OCI-LY3 (cell line): ENCODE measurements around the gene MISP.

Source experiments
- H2AFZ ChIP-seq: fragments of 200-600, 300-600 bp; shearing (Covaris generic); 2 replicates; pipeline ENCODE4 v1.6.0; 2014; ENCODE audit warnings: antibody characterized with exemption, low read depth, low read length
- H3K27ac ChIP-seq: fragments of 200-600, 300-600 bp; sonication (generic); 2 replicates; pipeline ENCODE4 v1.5.1; 2014; ENCODE audit warnings: mild to moderate bottlenecking, low read length, moderate library complexity, mixed read lengths
- H3K27me3 ChIP-seq: fragments of 200-600, 300-600 bp; sonication (generic); 2 replicates; pipeline ENCODE4 v1.6.1; 2014; ENCODE audit warnings: low read depth, low read length, mixed read lengths
- H3K36me3 ChIP-seq: fragments of 200-600, 300-600 bp; sonication (generic); replicated peaks from 2 replicates; pipeline ENCODE3; 2014; ENCODE audit warnings: low read depth, low read length, mixed read lengths
- H3K4me1 ChIP-seq: fragments of 300-600, 200-600 bp; sonication (generic); 2 replicates; pipeline ENCODE4 v1.6.1; 2014; ENCODE audit warnings: low read length, mixed read lengths
- H3K4me2 ChIP-seq: fragments of 200-600, 300-600 bp; sonication (generic); 2 replicates; pipeline ENCODE4 v1.6.1; 2014; ENCODE audit warnings: low read length, mixed read lengths
- H3K4me3 ChIP-seq: fragments of 300-600, 200-600 bp; sonication (generic); 2 replicates; pipeline ENCODE4 v1.5.1; 2014; ENCODE audit warnings: antibody characterized with exemption, mild to moderate bottlenecking, low read length, moderate library complexity
- H3K79me2 ChIP-seq: fragments of 300-600, 200-600 bp; shearing (Covaris generic); 2 replicates; pipeline ENCODE4 v1.6.1; 2014; ENCODE audit warnings: mild to moderate bottlenecking, low read length, mixed read lengths
- H3K9ac ChIP-seq: fragments of 300-600, 200-600 bp; shearing (Covaris generic); 2 replicates; pipeline ENCODE4 v1.6.0; 2014; ENCODE audit warnings: mild to moderate bottlenecking, low read length, moderate library complexity
- H3K9me3 ChIP-seq: fragments of 200-600, 300-600 bp; shearing (Covaris generic); 2 replicates; pipeline ENCODE4 v1.6.1; 2014; ENCODE audit warnings: low read length, mixed read lengths; ENCODE audit not compliant: insufficient read depth
- H4K20me1 ChIP-seq: fragments of 200-600, 300-600 bp; sonication (generic); 2 replicates; pipeline ENCODE4 v1.6.1; 2016; ENCODE audit warnings: low read length, mixed read lengths; ENCODE audit not compliant: insufficient read depth
- EZH2phosphoT487 ChIP-seq: fragments of 200-600 bp; shearing (Covaris generic); IDR thresholded peaks from 2 replicates; pipeline ENCODE4 v1.6.1; 2018; ENCODE audit warnings: antibody characterized with exemption, mixed run types, low read depth
- TF ChIP-seq, protein P1 (sequence below): fragments of 200-600, 300-600 bp; sonication (generic); IDR thresholded peaks from 2 replicates; pipeline ENCODE4 v1.5.1; 2014; ENCODE audit warnings: antibody characterized with exemption, low read length, low read depth

The MISP gene

DNA sequence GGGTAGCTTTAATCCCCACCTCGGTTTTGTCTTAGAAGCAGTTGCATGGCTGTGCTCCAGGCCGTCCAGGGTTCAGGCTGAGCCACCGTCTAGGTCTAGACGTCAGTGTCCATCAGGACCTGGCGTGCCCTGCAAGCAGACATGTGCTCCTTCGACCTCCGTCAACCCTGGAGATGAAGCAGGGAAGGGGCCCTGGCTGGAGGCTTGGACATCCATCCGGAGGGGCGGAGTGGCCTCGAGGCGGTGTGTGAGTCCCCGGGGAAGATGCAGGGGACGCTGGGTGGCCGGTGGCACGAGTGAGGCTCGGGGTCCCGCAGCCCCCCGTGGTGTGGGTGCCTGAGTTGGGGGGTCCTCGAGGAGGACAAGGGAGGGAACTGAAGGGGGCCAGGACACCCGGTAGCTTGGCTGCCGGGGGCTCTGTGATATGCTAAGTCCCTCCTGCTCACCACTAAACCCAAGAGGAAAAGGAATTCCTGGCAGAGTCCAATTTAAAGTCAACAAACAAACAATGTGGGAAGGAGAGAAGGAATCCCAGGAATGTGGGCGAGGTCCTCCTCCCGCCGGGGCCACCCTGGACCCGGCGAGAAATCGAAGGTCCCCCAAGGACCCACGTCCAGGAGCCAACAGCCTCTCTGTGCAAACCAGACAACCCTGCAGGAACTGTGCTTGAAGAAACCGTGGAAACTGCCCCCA, 31.4 kb downstream of the MISP start:
- Histone ChIP-seq H3K36me3 (no peaks in the 10 kb centered on the region), H2AFZ (no peak overlapping the region), H3K4me3 (no peak overlapping the region), H3K9me3 (no peaks in the 10 kb centered on the region), H3K4me1 (no peaks in the 10 kb centered on the region), H4K20me1 (no peaks in the 10 kb centered on the region), H3K27me3 (no peaks in the 10 kb centered on the region), H3K27ac (no peak overlapping the region), H3K4me2 (no peak overlapping the region), H3K79me2 (no peaks in the 10 kb centered on the region), H3K9ac (no peak overlapping the region)
- no peak for TF ChIP-seq EZH2phosphoT487
- TF ChIP-seq, protein P1, sequence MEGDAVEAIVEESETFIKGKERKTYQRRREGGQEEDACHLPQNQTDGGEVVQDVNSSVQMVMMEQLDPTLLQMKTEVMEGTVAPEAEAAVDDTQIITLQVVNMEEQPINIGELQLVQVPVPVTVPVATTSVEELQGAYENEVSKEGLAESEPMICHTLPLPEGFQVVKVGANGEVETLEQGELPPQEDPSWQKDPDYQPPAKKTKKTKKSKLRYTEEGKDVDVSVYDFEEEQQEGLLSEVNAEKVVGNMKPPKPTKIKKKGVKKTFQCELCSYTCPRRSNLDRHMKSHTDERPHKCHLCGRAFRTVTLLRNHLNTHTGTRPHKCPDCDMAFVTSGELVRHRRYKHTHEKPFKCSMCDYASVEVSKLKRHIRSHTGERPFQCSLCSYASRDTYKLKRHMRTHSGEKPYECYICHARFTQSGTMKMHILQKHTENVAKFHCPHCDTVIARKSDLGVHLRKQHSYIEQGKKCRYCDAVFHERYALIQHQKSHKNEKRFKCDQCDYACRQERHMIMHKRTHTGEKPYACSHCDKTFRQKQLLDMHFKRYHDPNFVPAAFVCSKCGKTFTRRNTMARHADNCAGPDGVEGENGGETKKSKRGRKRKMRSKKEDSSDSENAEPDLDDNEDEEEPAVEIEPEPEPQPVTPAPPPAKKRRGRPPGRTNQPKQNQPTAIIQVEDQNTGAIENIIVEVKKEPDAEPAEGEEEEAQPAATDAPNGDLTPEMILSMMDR = no peak

DNA sequence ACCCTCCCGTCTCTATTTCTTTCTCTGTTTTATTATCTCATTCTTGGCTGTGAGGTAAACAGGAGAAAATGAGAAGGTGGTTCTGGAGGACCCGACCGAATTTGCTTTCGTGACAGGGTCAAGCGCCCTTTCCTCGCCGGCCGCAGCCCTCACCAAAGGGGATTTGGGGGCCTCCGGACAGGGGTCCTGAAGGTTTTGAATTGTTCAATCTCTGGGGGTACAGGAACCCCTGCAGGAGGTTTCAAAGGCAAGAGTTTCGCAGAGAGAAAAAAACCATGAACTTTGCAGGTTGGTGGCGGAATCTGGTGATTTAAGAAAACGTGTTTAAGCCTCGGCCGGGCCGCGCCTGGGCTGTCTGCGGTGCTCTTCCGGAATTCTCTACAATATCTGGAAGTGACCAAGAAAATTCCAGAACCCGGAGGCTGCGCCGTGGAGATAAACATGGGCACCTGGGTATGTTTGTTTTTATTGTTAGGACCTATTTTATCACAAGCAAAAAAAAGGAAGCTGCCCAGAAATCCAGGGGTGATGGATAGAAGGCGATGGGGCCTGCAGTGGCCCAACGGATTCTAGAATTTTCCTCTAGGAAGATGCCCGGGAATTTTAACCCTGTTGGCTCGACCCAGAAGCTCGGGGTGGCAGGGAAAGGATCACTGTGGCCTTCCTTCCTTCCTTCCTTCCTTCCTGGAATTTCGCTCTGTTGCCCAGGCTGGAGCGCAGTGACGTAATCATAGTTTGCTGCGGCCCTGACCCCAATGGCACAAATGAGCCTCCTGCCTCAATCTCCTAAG, 32.2 kb downstream of the MISP start:
- Histone ChIP-seq H4K20me1 (no peaks in the 10 kb centered on the region), H3K4me2 (no peak overlapping the region), H3K36me3 (no peaks in the 10 kb centered on the region), H3K9me3 (no peaks in the 10 kb centered on the region), H3K4me1 (no peaks in the 10 kb centered on the region), H3K27ac (no peak overlapping the region), H3K9ac (no peak overlapping the region), H3K79me2 (no peaks in the 10 kb centered on the region), H3K27me3 (no peaks in the 10 kb centered on the region), H3K4me3 (no peak overlapping the region), H2AFZ (no peak overlapping the region)
- no peak for TF ChIP-seq EZH2phosphoT487
- TF ChIP-seq, protein P1 = no peak

DNA sequence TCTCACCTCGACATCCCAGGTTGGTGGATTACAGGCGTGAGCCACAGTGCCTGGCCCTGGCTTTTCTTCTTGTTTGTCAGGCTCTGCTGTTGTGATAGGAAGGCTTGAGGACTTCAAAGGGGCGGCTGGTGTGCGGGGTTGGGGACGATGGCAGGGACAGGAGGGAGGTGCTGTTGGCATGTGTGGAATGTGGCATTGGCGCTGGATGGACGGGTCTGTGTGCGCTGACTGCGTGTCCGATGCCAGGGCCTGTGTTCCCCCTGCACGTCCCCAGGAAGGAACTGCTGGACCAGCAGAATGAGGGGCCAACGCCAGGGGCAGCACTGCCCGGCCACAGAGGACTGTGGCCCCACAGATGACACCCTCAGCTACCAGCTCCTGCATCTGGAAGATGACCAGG, 33.6 kb downstream of the MISP start:
- Histone ChIP-seq H3K27ac (no peak overlapping the region), H3K9ac (no peak overlapping the region), H2AFZ (no peak overlapping the region), H3K4me1 (no peaks in the 10 kb centered on the region), H3K79me2 (no peaks in the 10 kb centered on the region), H3K4me3 (no peak overlapping the region), H3K9me3 (no peaks in the 10 kb centered on the region), H4K20me1 (no peaks in the 10 kb centered on the region), H3K27me3 (no peaks in the 10 kb centered on the region), H3K36me3 (no peaks in the 10 kb centered on the region), H3K4me2 (no peak overlapping the region)
- TF ChIP-seq, protein P1 = no peak
- TF ChIP-seq EZH2phosphoT487 = no peak

DNA sequence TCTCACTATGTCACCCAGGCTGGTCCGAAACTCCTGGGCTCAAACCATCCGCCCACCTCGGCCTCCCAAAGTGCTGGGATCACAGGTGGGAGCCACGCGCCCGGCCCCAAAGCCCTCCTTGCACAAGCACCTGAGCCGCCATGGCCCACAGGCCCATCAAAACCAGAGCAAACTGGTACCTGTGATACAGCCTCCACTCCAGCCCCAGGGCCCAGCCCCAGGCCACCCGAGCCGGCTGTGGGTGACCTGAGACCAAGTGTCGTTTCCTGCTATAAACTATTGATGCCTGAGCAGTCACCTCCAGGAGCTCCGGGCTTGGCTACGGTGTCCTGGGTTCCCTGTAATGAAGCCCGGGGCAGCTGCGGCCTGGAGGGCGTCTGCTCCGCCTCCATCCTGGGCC, 36.6 kb downstream of the MISP start:
- Histone ChIP-seq H3K9ac (no peak overlapping the region), H4K20me1 (no peaks in the 10 kb centered on the region), H3K27ac (no peak overlapping the region), H2AFZ (no peak overlapping the region), H3K79me2 (no peaks in the 10 kb centered on the region), H3K4me1 (no peaks in the 10 kb centered on the region), H3K36me3 (no peaks in the 10 kb centered on the region), H3K4me3 (no peak overlapping the region), H3K9me3 (no peaks in the 10 kb centered on the region), H3K27me3 (no peaks in the 10 kb centered on the region), H3K4me2 (no peak overlapping the region)
- TF ChIP-seq EZH2phosphoT487 = no peak
- TF ChIP-seq, protein P1 = no peak
